Activated T-cell treated with anti-CD3 and anti-CD28 coated beads, Interleukin-2, amount 50 U/mL, for 4 hours (primary cell): Measurements from ENCODE around the gene CDC42SE2. TPM values are rescaled to one million over a fixed set of nuclear protein-coding genes. Genes with fewer than 3 reads are reported as not detected.
"Not testable (repeated sequence)": the region's sequence is repeated elsewhere in the genome, so short reads cannot be mapped to it uniquely, and the experiment has no call there.

Experiments
- ATAC-seq, 2 donors: fragments of 200-7000 bp; cut with Tn5 transposase; one replicate each; pipeline ENCODE4 v1.10.0; 2021
- DNase-seq: peaks from one replicate; pipeline ENCODE4 v3.0.0-alpha.2; 2020
- H3K27me3 Mint-ChIP-seq: one replicate; pipeline ENCODE4 v1.8.0; 2021; ENCODE audit warnings: low read depth, mixed read lengths
- H3K36me3 Mint-ChIP-seq: one replicate; pipeline ENCODE4 v1.8.0; 2022; ENCODE audit warnings: mixed read lengths; ENCODE audit not compliant: insufficient read depth
- H3K4me1 Mint-ChIP-seq: one replicate; pipeline ENCODE4 v1.8.0; 2021; ENCODE audit warnings: low read depth, mixed read lengths
- H3K4me3 Mint-ChIP-seq: one replicate; pipeline ENCODE4 v1.8.0; 2021; ENCODE audit warnings: mild to moderate bottlenecking, moderate library complexity, mixed read lengths
- H3K9me3 Mint-ChIP-seq: one replicate; pipeline ENCODE4 v1.8.0; 2021; ENCODE audit warnings: mixed read lengths
- total RNA-seq, 3 donors: library from RNA; stranded (reverse); gene quantifications; one replicate each; pipeline ENCODE4 v1.2.1, GENCODE V29; 2021

CDC42SE2 gene
- total RNA-seq, 3 donors from 2014 or later: 89.3 to 103 (median 97.5) TPM

- peaks cover 69% of the 10 kb centered on the region for H3K4me1 Mint-ChIP-seq
- ATAC-seq: no peak
- H3K9me3 Mint-ChIP-seq: peaks cover under 1% of the 10 kb centered on the region
- no peaks in the 10 kb centered on the region for H3K27me3 Mint-ChIP-seq
- DNase-seq: no peak
- H3K36me3 Mint-ChIP-seq: peaks cover 37% of the 10 kb centered on the region
- H3K4me3 Mint-ChIP-seq: no peak overlapping the region
Observed at GRCh38 chr5:131330031-131330430, 66.2 kb downstream of the CDC42SE2 start.

GRCh38 chr5:131335756-131336155 is 71.9 kb downstream of the CDC42SE2 start:
- not testable (repeated sequence) for ATAC-seq, DNase-seq, H3K9me3 Mint-ChIP-seq, H3K4me3 Mint-ChIP-seq, H3K27me3 Mint-ChIP-seq
- Mint-ChIP-seq H3K4me1 (peaks cover 74% of the 10 kb centered on the region), H3K36me3 (peaks cover 49% of the 10 kb centered on the region)

GRCh38 chr5:131336801-131337200 is 72.9 kb downstream of the CDC42SE2 start:
- not testable (repeated sequence) for H3K9me3 Mint-ChIP-seq, DNase-seq, H3K27me3 Mint-ChIP-seq, ATAC-seq
- Mint-ChIP-seq H3K4me1 (peaks cover 83% of the 10 kb centered on the region), H3K4me3 (peak overlapping the region; percentile 75), H3K36me3 (peaks cover 57% of the 10 kb centered on the region)

- not testable (repeated sequence) for DNase-seq, ATAC-seq, H3K27me3 Mint-ChIP-seq, H3K9me3 Mint-ChIP-seq
- H3K4me3 Mint-ChIP-seq: peak overlapping the region; percentile 75
- peaks cover 53% of the 10 kb centered on the region for H3K36me3 Mint-ChIP-seq
- H3K4me1 Mint-ChIP-seq: peaks cover 83% of the 10 kb centered on the region
Observed at GRCh38 chr5:131337240-131338050, 73.6 kb downstream of the CDC42SE2 start.

GRCh38 chr5:131338051-131338453 is 74.2 kb downstream of the CDC42SE2 start:
- DNase-seq (no peak), ATAC-seq (no peak)
- no peaks in the 10 kb centered on the region for H3K27me3 Mint-ChIP-seq
- peaks cover 9% of the 10 kb centered on the region for H3K9me3 Mint-ChIP-seq
- H3K4me1 Mint-ChIP-seq: peaks cover 84% of the 10 kb centered on the region
- H3K4me3 Mint-ChIP-seq: no peak overlapping the region
- peaks cover 55% of the 10 kb centered on the region for H3K36me3 Mint-ChIP-seq

- not testable (repeated sequence) for DNase-seq, H3K27me3 Mint-ChIP-seq, ATAC-seq, H3K4me3 Mint-ChIP-seq, H3K9me3 Mint-ChIP-seq
- Mint-ChIP-seq H3K4me1 (peaks cover 80% of the 10 kb centered on the region), H3K36me3 (peaks cover 78% of the 10 kb centered on the region)
Observed at GRCh38 chr5:131344288-131344687, 80.4 kb downstream of the CDC42SE2 start.

- Mint-ChIP-seq H3K4me1 (peaks cover 68% of the 10 kb centered on the region), H3K36me3 (peaks cover 69% of the 10 kb centered on the region)
- H3K4me3 Mint-ChIP-seq, ATAC-seq, H3K27me3 Mint-ChIP-seq, H3K9me3 Mint-ChIP-seq, DNase-seq: not testable (repeated sequence)
Observed at GRCh38 chr5:131346204-131346603, 82.4 kb downstream of the CDC42SE2 start.

- Mint-ChIP-seq H3K9me3 (no peaks in the 10 kb centered on the region), H3K4me1 (peaks cover 54% of the 10 kb centered on the region), H3K4me3 (no peak overlapping the region), H3K27me3 (no peaks in the 10 kb centered on the region), H3K36me3 (peaks cover 15% of the 10 kb centered on the region)
- DNase-seq: no peak
- ATAC-seq: no peak
Observed at GRCh38 chr5:131353991-131354390, 90.1 kb downstream of the CDC42SE2 start.

- no peaks in the 10 kb centered on the region for H3K27me3 Mint-ChIP-seq
- DNase-seq: no peak
- peaks cover 28% of the 10 kb centered on the region for H3K36me3 Mint-ChIP-seq
- ATAC-seq: no peak
- H3K4me3 Mint-ChIP-seq: peak overlapping the region; percentile 6
- no peaks in the 10 kb centered on the region for H3K9me3 Mint-ChIP-seq
- peaks cover 63% of the 10 kb centered on the region for H3K4me1 Mint-ChIP-seq
Observed at GRCh38 chr5:131355971-131356528, 92.2 kb downstream of the CDC42SE2 start.

- Mint-ChIP-seq H3K9me3 (no peaks in the 10 kb centered on the region), H3K4me1 (peaks cover 68% of the 10 kb centered on the region), H3K36me3 (peaks cover 33% of the 10 kb centered on the region), H3K27me3 (no peaks in the 10 kb centered on the region), H3K4me3 (no peak overlapping the region)
- ATAC-seq: no peak
- no peak for DNase-seq
Observed at GRCh38 chr5:131356619-131357018, 92.8 kb downstream of the CDC42SE2 start.

- ATAC-seq (peak; percentile 84 to 91), DNase-seq (peak; percentile 24)
- Mint-ChIP-seq H3K36me3 (peaks cover 33% of the 10 kb centered on the region), H3K4me1 (peaks cover 66% of the 10 kb centered on the region), H3K9me3 (no peaks in the 10 kb centered on the region), H3K4me3 (peak overlapping the region; percentile 65), H3K27me3 (no peaks in the 10 kb centered on the region)
Observed at GRCh38 chr5:131357739-131358561, 94.1 kb downstream of the CDC42SE2 start.

GRCh38 chr5:131361677-131362315 is 97.9 kb downstream of the CDC42SE2 start:
- Mint-ChIP-seq H3K36me3 (peaks cover 48% of the 10 kb centered on the region), H3K4me3 (no peak overlapping the region), H3K4me1 (peaks cover 77% of the 10 kb centered on the region), H3K9me3 (no peaks in the 10 kb centered on the region), H3K27me3 (no peaks in the 10 kb centered on the region)
- ATAC-seq: no peak
- no peak for DNase-seq

- Mint-ChIP-seq H3K27me3 (no peaks in the 10 kb centered on the region), H3K4me1 (peaks cover 74% of the 10 kb centered on the region), H3K9me3 (no peaks in the 10 kb centered on the region), H3K4me3 (no peak overlapping the region), H3K36me3 (peaks cover 56% of the 10 kb centered on the region)
- DNase-seq (no peak), ATAC-seq (no peak)
Observed at GRCh38 chr5:131363811-131364506, 100.1 kb downstream of the CDC42SE2 start.
